ENCODE data around the gene SLC25A39. TPM values are rescaled to one million over a fixed set of nuclear protein-coding genes. Genes with fewer than 3 reads are reported as not detected.

Gene SLC25A39
- total and polyA plus RNA-seq, 2 of the 4 experiments (the other 2 are of a cell fraction) = 49.1 to 99.7 TPM

DNA sequence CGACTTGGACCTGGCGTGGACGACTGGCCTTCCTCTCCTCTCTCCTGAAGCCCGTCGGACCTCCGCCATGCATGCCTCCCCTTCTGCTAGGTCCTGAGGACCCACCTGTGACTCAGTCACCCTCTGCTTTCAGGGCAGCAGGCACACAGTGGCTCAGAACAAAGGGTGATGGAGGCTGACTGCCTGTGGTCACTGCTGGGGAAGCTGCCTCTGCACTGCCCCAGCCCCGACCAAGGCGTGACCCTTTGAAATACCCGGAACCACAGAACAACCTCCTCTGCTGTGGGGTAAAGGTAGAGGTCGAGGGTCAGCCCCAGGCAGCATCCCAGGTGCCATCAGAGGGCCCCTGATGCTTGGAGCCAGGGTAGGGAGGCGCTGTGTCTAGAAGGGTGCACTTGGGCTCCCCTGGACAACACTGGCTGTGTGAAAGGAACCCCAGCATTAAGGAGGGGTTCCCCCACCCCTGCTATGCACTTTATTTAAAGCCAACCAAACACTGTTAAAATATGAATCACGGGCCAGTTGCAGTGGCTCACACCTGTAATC is 44.2 kb downstream of the SLC25A39 start:
- Histone ChIP-seq H3K4ac (ENCODE audit: low read depth, low read length) (peak overlapping the region; percentile 35; the same call in 1 of the 2 replicates), H3K9me1 (ENCODE audit: insufficient read depth, low read length) (peaks cover 14% of the 10 kb centered on the region), H3K4me3 (ENCODE audit: insufficient read depth, low read depth, low read length) (no peak overlapping the region), H4K91ac (ENCODE audit: insufficient read depth, low read depth, low read length) (no peak overlapping the region), H4K8ac (ENCODE audit: low read depth in 2 of 2, low read length in 2 of 2) (peak overlapping the region in 1 of 2 experiments; percentile 53; a peak in 1 of 4 replicates), H2AK9ac (replicated peaks; ENCODE audit: low read depth, low read length, poor library complexity) (peak overlapping the region; percentile 55), H4K5ac (ENCODE audit: low read depth, low read length) (no peak overlapping the region), H3K4me2 (ENCODE audit: low read depth, low read length) (no peak overlapping the region), H3K14ac (replicated peaks; ENCODE audit: low read depth, low read length) (0 out of 2 replicates have a peak overlapping the region, but pooled peaks have one; percentile 51), H2BK120ac (ENCODE audit: low read depth, low read length) (0 out of 2 replicates have a peak overlapping the region, but pooled peaks have one; percentile 40), H2AK5ac (ENCODE audit: low read depth, low read length) (peak overlapping the region; percentile 56), H2BK5ac (ENCODE audit: low read depth, low read length, poor library complexity, severe bottlenecking) (no peak overlapping the region), H3K56ac (ENCODE audit: extremely low read depth, insufficient read depth, low read length) (no peak overlapping the region), H3K9me3 (ENCODE audit: control insufficient read depth, insufficient read depth, low read length) (no peaks in the 10 kb centered on the region), H3K36me3 (ENCODE audit: control insufficient read depth, insufficient read depth, low read length) (no peaks in the 10 kb centered on the region), H4K20me1 (ENCODE audit: insufficient read depth, low read length) (no peaks in the 10 kb centered on the region), H2AFZ (replicated peaks; ENCODE audit: low read length, poor library complexity) (peak overlapping the region; percentile 88), H3K18ac (ENCODE audit: low read depth, low read length) (no peak overlapping the region), H3K27me3 (ENCODE audit: control insufficient read depth, insufficient read depth, low read length) (peaks cover 2% of the 10 kb centered on the region; the same call in 1 of the 2 replicates), H2BK15ac (ENCODE audit: low read depth, low read length) (no peak overlapping the region), H3K23ac (ENCODE audit: low read depth, low read length) (no peak overlapping the region), H3K27ac (ENCODE audit: insufficient read depth, low read length) (no peak overlapping the region), H3K4me1 (ENCODE audit: control insufficient read depth, insufficient read depth, low read length) (peaks cover 6% of the 10 kb centered on the region), H3K79me1 (ENCODE audit: low read depth in 1 of 2, low read length in 2 of 2) (peaks cover 0 to 5% of the 10 kb centered on the region in 2 experiments; a peak in 1 of 4 replicates), H3K9ac (ENCODE audit: low read depth, low read length) (no peak overlapping the region), H2BK20ac (ENCODE audit: low read depth, low read length) (no peak overlapping the region)
- in situ Hi-C loops (cut with MboI; ENCODE audit: low sequenced_read_pairs) = no loop called here
- TF ChIP-seq MAZ (IDR thresholded peaks at IDR 0.05; ENCODE audit: borderline replicate concordance, low read depth, low read length) (no peak), NFE2L2 (IDR thresholded peaks at IDR 0.05; ENCODE audit: low read depth, low read length) (no peak), POLR2A (IDR thresholded peaks at IDR 0.05; ENCODE audit: low read depth, low read length) (no peak), MXI1 (IDR thresholded peaks at IDR 0.05; ENCODE audit: borderline replicate concordance, low read depth, low read length) (no peak), FOS (IDR thresholded peaks at IDR 0.05; ENCODE audit: low read depth, low read length) (no peak)
- TF ChIP-seq, protein P1, sequence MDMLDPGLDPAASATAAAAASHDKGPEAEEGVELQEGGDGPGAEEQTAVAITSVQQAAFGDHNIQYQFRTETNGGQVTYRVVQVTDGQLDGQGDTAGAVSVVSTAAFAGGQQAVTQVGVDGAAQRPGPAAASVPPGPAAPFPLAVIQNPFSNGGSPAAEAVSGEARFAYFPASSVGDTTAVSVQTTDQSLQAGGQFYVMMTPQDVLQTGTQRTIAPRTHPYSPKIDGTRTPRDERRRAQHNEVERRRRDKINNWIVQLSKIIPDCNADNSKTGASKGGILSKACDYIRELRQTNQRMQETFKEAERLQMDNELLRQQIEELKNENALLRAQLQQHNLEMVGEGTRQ (IDR thresholded peaks at IDR 0.05; ENCODE audit: low read depth, low read length) = no peak
- dilution Hi-C loops (cut with HindIII; ENCODE audit: low sequenced_read_pairs, unreplicated experiment) = no loop called here
- POLR2A ChIA-PET (ENCODE audit: unreplicated experiment) = no interaction called here
- CTCF ChIA-PET = no interaction called here
- BruUV-seq (replicated peaks) = no TSS peak
- intact Hi-C loops (cut with micrococcal nuclease) = no loop called here
- DNase-seq (no peak), ATAC-seq (ENCODE audit: low read depth) (no peak)
- WGBS, 2 experiments (ENCODE audit: extremely low coverage in 2 of 2, insufficient read length in 1 of 2) = 90% methylated on average over 2 of the region's 12 CpGs; no CpG with 5 or more reads in 1 of the 2 experiments

All from IMR-90 (cell line).